Measurements from ENCODE around the gene ANKHD1. TPM values are rescaled to one million over a fixed set of nuclear protein-coding genes. Genes with fewer than 3 reads are reported as not detected.

The ANKHD1 gene
- total and polyA plus RNA-seq, 9 of the 15 experiments (the other 6 are each of a cell fraction or from before 2014, with no cell fraction given): 38.9 to 138 (median 78.7) TPM

DNA sequence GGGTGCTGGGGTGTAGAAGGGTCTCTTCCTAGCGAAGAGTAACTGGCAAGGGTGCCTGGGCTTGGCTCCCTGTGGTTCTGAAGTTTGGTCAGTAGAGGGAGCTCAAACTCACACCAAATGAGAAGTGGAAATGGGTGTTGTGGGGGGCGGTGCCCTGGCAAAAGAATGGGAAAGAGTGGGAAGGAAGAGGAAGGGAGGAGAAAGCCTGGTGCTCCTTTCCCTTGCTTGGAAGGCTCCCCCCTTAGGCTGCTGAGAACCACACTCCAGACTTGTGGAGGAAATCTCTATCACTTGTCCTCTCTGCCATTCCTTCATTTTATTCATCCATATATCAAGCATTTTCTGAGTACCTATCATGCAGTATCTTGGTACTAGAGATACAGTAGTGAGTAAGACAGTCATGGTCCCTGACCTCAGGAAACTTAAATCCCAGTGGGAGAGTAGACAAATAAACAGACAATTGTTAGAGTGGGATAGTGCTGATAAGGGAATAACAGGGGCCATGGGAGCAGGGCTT is 28.6 kb upstream of the ANKHD1 start:
- H3K4me2 ChIP-seq (ENCODE audit: insufficient read depth, low read length): peak overlapping the region; percentile 30
- H3K4me3 ChIP-seq: no peak overlapping the region
- no peaks in the 10 kb centered on the region for H3K9me3 ChIP-seq (replicated peaks; ENCODE audit: control insufficient read depth, insufficient read depth, low read depth, low read length)
- in situ Hi-C loops (cut with MboI) (no loop called here), intact Hi-C loops (cut with micrococcal nuclease) (loop anchor here (1.0 to 5.0 kb wide), 4 partner anchors 174 to 361 kb away; partner anchors contain the start of gene EIF4EBP3)
- FAIRE-seq (peak; percentile 89), DNase-seq (ENCODE audit: extremely low read depth in 1 of 4, low spot score in 3 of 4) (peak; percentile 62 to 78 (median 75)), ATAC-seq (peak; percentile 87)
- H3K79me2 ChIP-seq (ENCODE audit: control insufficient read depth, insufficient read depth, low read length): no peaks in the 10 kb centered on the region
- no peaks in the 10 kb centered on the region for H3K36me3 ChIP-seq (ENCODE audit: control insufficient read depth, insufficient read depth, low read length)
- H3K27ac ChIP-seq (ENCODE audit: extremely low read depth, low read depth, low read length): no peak overlapping the region
- POLR2A ChIA-PET: interaction anchor here (0.6 to 2.0 kb wide), 13 partner anchors 10 to 353 kb away, joined by 3 to 6 read pairs (median 4); partner anchors contain the start of genes ANKHD1, SLC4A9 and SRA1
- peaks cover 6 to 7% of the 10 kb centered on the region in 2 experiments; a peak in 2 of 5 replicates for H3K4me1 ChIP-seq (replicated peaks in 1 of 2; ENCODE audit: control insufficient read depth in 2 of 2, insufficient read depth in 2 of 2, low read length in 2 of 2)
- peak overlapping the region; percentile 11 to 66; a peak in 2 of 4 replicates for H3K9ac ChIP-seq (ENCODE audit: insufficient read depth in 1 of 2, low read depth in 2 of 2, low read length in 2 of 2)
- H3K27me3 ChIP-seq (ENCODE audit: control insufficient read depth in 2 of 2, insufficient read depth in 2 of 2, low read length in 2 of 2): no peaks in the 10 kb centered on the region
- no peaks in the 10 kb centered on the region for H3K9me1 ChIP-seq (ENCODE audit: control insufficient read depth, insufficient read depth, low read length)
- peak overlapping the region; percentile 63 for H2AFZ ChIP-seq (ENCODE audit: low read depth, low read length)
- H4K20me1 ChIP-seq (replicated peaks; ENCODE audit: control insufficient read depth, insufficient read depth, low read length): no peaks in the 10 kb centered on the region
- CTCF ChIA-PET (ENCODE audit: low intra/inter-chr PET ratio): interaction anchor here (1.2 to 1.3 kb wide), 2 partner anchors 10 to 362 kb away, joined by 3 to 4 read pairs; no protein-coding TSS in a partner anchor
- 8% methylated on average over 2 of the region's 2 CpGs for WGBS (ENCODE audit: insufficient coverage, low coverage, missing lambda C conversion rate)
- no TSS peak for BruUV-seq (replicated peaks)
- TF ChIP-seq HNRNPUL1 (IDR thresholded peaks at IDR 0.05; ENCODE audit: low read length) (no peak), ZNF224 (CRISPR knock-in tag; IDR thresholded peaks at IDR 0.05) (no peak), XRCC5 (IDR thresholded peaks at IDR 0.05; ENCODE audit: low read depth, low read length) (no peak), ZBTB8A (IDR thresholded peaks at IDR 0.05; ENCODE audit: partially characterized antibody) (no peak), MTA3 (IDR thresholded peaks at IDR 0.05; ENCODE audit: borderline replicate concordance) (0 out of 2 replicates have a peak, but pooled peaks have one; percentile 41), BDP1 (IDR thresholded peaks at IDR 0.05; ENCODE audit: insufficient read depth, insufficient read length) (no peak), ZZZ3 (IDR thresholded peaks at IDR 0.05) (no peak)
- TF ChIP-seq, protein P1, sequence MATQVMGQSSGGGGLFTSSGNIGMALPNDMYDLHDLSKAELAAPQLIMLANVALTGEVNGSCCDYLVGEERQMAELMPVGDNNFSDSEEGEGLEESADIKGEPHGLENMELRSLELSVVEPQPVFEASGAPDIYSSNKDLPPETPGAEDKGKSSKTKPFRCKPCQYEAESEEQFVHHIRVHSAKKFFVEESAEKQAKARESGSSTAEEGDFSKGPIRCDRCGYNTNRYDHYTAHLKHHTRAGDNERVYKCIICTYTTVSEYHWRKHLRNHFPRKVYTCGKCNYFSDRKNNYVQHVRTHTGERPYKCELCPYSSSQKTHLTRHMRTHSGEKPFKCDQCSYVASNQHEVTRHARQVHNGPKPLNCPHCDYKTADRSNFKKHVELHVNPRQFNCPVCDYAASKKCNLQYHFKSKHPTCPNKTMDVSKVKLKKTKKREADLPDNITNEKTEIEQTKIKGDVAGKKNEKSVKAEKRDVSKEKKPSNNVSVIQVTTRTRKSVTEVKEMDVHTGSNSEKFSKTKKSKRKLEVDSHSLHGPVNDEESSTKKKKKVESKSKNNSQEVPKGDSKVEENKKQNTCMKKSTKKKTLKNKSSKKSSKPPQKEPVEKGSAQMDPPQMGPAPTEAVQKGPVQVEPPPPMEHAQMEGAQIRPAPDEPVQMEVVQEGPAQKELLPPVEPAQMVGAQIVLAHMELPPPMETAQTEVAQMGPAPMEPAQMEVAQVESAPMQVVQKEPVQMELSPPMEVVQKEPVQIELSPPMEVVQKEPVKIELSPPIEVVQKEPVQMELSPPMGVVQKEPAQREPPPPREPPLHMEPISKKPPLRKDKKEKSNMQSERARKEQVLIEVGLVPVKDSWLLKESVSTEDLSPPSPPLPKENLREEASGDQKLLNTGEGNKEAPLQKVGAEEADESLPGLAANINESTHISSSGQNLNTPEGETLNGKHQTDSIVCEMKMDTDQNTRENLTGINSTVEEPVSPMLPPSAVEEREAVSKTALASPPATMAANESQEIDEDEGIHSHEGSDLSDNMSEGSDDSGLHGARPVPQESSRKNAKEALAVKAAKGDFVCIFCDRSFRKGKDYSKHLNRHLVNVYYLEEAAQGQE (IDR thresholded peaks at IDR 0.05; ENCODE audit: borderline replicate concordance): peak; percentile 51; the same call in 1 of the 2 replicates
- TF ChIP-seq, protein P1 (CRISPR knock-in tag; IDR thresholded peaks at IDR 0.05; ENCODE audit: low read depth): no peak
- TF ChIP-seq, protein P2, sequence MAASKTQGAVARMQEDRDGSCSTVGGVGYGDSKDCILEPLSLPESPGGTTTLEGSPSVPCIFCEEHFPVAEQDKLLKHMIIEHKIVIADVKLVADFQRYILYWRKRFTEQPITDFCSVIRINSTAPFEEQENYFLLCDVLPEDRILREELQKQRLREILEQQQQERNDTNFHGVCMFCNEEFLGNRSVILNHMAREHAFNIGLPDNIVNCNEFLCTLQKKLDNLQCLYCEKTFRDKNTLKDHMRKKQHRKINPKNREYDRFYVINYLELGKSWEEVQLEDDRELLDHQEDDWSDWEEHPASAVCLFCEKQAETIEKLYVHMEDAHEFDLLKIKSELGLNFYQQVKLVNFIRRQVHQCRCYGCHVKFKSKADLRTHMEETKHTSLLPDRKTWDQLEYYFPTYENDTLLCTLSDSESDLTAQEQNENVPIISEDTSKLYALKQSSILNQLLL (CRISPR knock-in tag; IDR thresholded peaks at IDR 0.05; ENCODE audit: borderline replicate concordance): no peak
- TF ChIP-seq, protein P3, sequence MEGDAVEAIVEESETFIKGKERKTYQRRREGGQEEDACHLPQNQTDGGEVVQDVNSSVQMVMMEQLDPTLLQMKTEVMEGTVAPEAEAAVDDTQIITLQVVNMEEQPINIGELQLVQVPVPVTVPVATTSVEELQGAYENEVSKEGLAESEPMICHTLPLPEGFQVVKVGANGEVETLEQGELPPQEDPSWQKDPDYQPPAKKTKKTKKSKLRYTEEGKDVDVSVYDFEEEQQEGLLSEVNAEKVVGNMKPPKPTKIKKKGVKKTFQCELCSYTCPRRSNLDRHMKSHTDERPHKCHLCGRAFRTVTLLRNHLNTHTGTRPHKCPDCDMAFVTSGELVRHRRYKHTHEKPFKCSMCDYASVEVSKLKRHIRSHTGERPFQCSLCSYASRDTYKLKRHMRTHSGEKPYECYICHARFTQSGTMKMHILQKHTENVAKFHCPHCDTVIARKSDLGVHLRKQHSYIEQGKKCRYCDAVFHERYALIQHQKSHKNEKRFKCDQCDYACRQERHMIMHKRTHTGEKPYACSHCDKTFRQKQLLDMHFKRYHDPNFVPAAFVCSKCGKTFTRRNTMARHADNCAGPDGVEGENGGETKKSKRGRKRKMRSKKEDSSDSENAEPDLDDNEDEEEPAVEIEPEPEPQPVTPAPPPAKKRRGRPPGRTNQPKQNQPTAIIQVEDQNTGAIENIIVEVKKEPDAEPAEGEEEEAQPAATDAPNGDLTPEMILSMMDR (IDR thresholded peaks at IDR 0.05 in 2 of 3, conservative IDR thresholded peaks at IDR 0.05 in 1 of 3; ENCODE audit: insufficient read depth in 2 of 3, low read depth in 1 of 3, low read length in 3 of 3): peak; percentile 68 to 87 (median 80)
